Forelimb muscle (tissue), 1 donor: ENCODE results near the gene SECISBP2L. TPM values are rescaled to one million over a fixed set of nuclear protein-coding genes. Genes with fewer than 3 reads are reported as not detected.

ENCODE experiments used
- DNase-seq: peaks from one replicate; pipeline ENCODE4 v3.0.0-alpha.2; 2013; ENCODE audit warnings: low read depth
- polyA plus RNA-seq: library from polyadenylated mRNA; unstranded; fragments of 120-200 nt; gene quantifications from one replicate; pipeline ENCODE4 v1.2.1, GENCODE V29; 2013; ENCODE audit not compliant: insufficient read length

The SECISBP2L gene
- polyA plus RNA-seq, 1 donor, result 28.7 TPM

DNA sequence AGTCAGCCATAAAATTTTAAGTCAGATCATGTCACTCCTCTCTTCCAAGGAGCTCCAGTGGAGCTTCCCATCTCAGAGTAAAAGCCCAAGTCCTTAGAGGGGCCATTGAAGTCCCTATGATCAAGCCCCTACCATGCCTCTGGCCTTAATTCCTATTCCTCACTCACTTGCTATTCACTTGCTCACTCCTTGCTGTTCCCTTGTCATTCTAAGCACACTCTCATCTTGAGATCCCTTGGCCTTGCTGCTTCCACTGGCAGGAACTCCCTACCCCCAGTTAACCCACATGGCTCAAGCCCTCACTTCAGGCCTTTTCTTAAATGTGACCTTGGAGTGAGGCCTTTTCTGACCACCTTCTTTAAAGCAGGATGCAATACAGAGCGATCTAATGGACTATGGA lies 12.3 kb upstream of the SECISBP2L start:
- no peak for DNase-seq

DNA sequence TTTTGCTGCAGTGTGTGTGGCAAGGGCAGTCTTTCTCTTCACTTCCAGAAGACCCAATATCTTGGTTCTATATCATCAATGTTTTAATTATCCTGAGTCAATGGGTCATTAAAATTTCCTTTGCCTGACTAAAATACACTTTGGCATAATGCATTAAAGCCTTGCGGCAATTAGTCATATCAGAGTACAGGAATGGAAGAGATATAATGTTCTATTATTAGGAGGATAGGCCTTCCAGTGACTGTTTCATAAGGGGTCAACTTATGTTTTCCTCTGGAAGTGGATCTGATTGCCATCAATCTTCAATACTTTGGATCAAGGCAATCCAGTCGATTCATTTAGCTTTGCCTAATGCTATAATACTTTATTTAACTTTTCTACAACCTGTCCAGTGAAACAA lies 9.4 kb upstream of the SECISBP2L start:
- no peak for DNase-seq

DNA sequence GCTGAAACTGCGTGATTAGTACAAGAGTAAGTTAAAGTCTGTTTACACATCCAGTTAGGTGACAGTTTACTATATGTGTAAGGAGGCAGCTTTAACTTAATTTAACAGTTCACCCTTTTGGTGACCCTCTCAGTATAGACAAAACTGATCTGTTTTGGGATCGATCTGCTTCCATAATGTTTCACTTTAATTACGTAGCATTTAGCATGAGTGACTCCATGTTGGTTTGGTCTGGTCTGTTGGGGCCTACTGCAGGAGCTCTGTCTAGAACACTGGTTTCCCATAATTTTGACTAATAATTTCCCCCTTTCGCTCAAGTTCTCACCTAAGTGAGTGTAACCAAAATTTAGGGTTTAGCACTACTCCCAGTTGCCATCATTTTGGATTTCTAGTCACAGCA lies 6.4 kb upstream of the SECISBP2L start:
- no peak for DNase-seq

DNA sequence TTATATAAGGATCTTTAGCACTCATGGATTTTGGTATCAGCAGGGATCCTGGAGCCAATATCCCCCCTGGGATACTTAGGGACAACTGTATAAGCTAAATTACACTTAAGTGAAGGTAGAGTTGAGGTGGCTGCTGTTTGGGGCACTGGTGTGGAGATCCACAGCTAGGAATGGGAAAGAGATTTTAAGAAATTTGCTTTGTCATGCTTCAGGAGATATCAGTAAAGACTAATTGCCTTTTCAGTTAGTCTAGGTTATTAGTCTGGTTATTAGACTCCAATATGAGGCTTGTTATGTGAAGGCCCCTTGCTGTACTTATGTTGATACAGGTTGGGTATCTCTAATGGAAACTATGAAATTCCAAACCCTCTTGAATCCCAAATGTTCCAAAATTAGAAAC lies 1.2 kb upstream of the SECISBP2L start:
- no peak for DNase-seq

DNA sequence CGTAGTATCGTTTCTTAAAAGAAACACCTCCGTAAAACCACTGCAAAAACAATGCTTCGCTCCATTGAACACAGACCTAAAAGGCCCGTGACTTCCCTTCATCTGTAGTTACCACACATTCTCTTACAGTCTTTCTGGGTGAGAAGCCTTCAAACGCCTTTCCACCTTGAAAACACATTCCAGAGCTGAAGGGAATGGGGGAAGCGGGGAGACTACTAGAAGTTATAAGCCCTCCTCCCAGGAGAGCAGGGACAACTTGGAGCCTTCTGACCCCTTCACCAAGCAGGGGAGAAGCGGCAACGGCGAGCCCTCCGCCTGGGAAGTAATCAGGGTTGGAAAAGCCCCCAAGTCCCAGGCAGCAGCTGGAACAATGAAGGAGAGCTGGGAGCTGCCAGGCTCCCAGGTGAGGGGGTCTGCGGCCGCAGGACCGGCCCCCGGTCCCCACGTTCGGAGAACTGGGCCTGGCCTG lies 461 bp downstream of the SECISBP2L start:
- no peak for DNase-seq

DNA sequence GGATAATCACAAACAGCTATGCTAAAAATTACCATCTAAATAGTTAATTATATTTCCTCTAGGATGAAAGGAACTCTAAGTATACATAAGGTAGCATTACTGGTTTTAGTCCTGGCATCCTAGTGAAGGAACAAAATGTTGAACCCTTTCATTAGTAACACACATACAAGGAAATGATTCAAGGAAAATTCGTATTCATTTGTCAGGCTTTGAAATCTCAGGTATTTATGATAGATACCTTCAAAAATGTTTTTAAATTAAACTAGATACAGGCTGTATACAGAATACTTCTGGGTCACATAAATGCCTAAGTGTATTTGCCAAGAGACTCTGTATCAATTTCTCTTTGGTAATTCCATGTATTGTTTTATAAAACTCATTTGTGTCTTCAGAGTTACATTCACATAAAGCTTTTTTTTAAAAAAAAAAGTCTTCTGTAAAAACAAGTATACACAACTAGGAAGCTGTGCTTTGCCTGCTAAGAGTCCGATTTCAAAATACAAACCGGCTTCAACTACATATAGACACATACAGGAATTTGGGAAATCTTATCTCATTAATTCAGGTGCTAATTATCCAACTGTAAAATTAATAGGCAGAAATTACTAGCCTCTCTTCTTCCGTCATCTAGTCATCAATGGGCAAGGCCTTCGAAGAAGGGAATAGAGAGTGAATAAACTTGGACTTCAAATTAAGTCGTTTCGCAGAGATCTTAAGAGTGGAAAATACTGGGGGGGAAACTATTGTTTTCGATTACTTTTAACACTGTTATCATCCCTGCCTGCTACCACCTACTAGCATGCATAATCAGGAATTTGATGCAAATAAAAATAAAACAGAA lies 1.3 kb downstream of the SECISBP2L start:
- DNase-seq, result no peak

DNA sequence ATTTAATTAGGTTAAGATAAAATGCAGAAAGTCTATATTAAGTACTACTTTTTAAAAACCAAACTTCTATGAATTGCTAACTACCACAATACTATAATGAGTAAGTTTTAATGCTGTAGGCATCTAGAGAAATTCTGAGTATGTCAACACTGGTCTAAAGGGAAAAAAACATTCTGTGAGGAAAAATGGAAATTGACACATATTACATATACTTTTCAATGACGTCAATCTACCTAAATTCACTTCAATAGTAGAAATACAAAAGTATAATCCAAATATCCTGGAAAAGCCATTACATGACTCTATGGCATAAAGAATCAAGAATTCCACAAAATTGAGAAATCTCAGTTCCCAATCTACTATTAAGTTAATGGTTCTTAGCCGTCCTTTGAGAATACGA lies 2.2 kb downstream of the SECISBP2L start:
- no peak for DNase-seq

DNA sequence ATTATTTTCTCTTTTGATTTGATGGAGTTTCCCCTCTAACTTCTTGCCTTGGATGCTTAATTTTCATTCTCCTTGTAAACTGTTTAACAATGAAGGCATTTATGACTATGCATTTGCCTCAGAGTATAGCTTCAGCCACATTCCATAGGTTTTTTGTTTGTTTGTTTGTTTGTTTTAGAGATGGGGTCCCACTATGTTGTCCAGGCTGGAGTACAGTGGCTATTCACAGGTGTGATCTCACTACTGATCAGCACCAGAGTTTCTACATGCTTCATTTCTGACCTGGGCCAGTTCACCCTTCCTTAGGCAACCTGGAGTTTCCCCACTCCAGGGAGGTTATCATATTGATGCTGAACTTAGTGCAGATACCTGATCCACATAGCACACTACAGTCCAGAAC lies 4.1 kb downstream of the SECISBP2L start:
- DNase-seq, result no peak

DNA sequence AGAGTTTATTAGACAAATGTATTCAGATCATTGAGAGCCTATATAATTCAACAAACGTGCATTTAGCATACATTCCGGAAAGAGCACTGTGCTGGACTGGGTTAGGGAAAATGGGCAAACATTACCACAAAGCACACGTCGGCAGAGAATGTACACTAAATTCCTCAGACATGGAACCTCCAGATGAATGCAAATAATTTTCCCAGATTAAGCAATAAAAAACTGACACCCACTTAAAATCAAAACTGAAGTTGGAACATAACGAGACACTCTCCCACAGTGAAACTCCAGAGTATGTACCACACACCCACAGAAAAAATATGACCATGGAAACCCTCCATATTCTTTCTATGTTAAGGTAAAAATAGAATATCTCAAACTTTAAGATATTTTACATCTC lies 4.8 kb downstream of the SECISBP2L start:
- DNase-seq, result no peak

DNA sequence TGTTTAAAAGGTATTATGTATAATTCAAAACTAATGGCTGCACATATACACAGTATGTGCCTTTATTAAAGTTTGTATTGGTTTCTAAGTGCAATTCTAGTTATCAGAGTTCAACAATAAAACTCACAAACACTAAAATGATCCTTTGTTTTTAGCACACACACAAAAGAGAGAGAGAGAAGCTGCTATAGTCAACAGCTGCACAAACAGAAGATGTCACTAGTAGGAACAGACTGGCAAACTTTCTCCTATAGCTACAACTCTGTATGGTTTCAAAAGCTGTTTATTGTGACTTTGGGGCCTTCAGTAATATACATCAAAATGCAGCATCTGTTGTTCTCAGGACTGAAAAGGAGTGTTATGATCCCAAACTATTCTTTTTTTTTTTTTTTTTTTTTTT lies 6.1 kb downstream of the SECISBP2L start:
- DNase-seq, result no peak

DNA sequence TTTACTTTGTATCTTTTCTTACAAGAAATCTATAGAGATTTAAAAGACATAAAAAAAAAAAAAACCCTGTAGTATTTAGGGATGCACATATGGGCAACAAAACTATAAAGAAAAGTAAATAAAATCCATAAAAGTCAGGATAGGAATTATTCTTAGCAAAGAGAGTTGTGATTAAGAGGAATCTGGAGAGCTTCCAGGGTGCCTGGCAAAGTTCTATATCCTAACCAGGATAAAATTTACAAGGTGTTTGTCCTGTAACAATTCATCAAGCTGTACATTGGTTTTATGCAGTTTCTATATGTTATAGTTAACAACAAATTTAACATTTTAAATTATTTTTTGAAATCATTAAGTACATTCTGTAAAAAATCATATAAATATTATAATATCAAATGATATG lies 7.9 kb downstream of the SECISBP2L start:
- DNase-seq, result no peak

DNA sequence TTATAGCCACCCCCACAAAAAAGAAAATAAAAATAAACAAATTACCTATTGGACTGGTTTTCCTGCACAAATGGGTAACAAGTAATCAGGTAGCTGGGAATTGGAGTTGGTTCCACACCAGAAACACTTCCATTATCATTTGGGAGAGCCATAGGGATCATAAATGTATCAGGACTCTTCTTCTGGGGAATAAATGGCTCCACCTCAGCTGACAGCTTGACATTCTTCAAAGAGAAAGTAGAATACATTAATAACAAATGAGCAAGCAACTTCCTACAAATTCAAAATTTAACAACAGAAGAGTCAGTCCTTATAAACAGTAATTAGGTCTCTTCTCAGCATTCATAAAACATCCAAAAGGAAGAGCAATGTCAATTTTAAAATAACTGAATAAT lies 8.7 kb downstream of the SECISBP2L start:
- DNase-seq, result no peak

DNA sequence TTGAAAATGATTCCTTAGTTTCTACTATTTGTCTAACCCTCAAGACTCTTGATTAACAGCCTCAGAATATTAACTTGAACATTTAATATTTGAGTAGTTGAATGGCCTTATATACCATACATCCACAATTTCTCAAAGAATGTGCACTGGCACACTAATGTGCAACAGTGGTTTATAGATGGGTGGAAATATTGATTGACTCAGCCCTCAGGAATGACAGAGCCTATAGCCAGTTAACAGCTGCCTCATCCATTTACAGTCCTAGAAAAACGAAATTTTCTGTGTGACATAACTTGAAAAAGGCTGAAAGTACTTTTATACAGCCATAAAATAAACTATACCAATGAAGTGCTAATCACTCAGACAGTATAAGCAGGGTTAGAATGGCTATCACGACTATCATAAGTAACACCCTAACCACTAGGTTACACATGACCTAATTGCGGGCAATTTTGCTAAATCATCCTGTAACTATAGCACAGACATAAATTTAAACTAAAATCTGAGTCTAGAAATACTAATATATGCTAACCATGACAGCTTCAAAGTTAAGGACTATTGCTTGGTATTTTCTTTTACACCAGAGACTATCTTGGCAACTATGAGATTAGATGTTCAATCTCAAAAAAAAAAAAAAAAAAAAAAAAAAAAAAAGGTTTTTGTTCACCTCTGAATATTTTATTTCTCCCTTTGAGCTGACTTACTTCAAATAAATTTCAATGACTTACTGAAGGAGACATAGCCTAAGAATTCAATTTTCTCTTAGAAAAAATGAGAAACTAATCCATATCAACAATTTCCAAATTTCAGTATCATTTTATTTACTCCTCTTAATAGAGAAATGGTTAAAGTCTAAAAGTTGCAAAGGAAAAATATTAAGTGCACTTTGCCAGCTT lies 9.3 kb downstream of the SECISBP2L start:
- no peak for DNase-seq

DNA sequence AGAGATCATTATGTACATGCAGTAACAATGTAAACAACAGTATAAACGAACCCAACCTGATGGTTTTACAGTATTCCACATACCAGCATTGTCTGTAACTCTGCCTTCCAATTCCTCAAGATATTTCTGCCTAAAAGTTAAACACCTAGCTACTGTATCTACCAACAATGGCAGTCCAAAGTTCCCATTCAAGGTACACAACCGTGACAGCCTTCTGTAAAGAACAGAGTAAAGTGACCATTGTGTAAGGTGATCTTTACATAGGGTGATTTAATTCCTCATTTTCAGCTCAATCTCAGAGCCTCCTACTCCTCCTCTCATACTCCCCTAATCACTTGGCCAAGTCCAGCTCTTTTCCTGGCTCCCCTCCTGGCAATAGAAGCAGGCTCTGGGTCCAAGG lies 10.4 kb downstream of the SECISBP2L start:
- DNase-seq, result no peak

DNA sequence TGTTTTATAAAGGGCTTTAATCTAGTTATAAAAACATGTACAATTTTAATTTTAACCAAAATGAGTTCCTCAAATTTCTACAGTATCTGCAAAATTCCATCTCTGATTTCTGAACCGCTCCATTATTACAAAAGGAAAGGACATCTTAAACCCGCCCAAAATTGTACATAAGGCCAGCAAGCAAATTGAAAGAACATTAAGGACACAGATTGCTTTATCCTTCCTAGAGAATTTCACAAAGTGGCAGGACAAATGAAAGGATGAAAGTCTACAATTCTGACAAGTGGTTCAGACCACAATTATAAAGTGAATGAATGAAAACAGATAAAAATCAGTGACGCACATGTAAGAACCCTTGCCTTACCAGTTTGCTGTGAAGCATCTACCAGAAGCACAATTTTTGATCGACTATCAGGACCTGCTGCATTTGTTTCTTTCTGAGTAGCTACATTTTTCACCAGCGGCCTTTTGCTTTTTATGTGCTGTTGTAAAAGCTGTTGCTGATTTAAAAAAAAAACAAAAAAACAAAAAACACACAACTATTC lies 13.6 kb downstream of the SECISBP2L start:
- DNase-seq, result no peak

DNA sequence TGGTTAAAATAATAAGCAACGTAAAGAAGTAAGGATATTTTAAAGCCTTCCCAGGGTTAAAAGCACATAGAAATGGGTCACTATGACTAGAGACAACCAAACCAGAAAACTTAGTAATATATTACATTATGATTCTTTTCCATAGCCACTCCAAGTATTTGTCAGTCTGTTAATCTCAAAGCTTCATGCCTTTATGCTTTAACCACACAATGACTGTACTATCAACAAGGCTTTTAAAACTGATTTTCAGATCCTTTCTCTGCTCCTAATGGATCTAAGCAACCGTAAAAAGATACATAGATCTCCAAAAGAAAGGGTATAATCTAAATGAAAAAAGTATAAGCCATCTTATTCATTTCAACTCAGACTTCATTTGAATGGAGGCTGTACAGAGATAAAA lies 14.4 kb downstream of the SECISBP2L start:
- DNase-seq, result no peak

DNA sequence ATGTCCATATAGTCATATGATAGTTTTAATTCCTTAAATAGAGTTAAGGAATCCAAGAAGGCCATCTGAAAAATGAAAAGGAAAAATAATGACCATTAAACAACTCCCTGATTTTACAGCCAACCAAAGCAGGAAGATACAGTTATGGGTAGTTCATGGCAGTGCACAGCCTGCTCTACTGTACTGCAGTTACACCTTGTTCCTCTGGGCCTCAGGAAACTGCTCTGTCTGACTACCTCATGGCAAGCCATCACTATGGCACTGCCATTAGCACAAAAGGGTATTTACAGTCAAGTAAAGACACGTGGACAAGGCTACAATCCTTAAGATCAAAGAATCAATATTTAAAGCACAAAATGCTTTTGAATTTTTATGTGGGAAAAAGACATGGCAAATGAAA lies 19.5 kb downstream of the SECISBP2L start:
- no peak for DNase-seq

DNA sequence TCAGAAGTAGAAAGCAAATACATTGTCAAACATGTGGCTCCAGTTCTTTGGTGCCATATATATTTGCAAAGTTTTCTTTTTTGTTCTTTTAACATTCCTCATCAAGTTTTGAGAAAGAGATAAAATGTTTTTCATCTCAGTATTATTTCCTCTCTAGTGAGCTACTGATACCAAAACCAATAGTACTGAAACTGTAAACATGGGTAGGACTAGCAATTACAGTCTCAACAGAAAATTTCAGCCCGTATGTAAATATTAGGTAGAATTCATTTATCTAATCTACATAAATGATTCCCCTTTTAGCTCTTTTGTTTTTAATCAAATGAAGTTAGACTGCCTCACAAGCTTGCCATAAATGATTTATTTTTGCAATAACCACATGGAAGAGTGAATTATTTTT lies 21.4 kb downstream of the SECISBP2L start:
- DNase-seq, result no peak

DNA sequence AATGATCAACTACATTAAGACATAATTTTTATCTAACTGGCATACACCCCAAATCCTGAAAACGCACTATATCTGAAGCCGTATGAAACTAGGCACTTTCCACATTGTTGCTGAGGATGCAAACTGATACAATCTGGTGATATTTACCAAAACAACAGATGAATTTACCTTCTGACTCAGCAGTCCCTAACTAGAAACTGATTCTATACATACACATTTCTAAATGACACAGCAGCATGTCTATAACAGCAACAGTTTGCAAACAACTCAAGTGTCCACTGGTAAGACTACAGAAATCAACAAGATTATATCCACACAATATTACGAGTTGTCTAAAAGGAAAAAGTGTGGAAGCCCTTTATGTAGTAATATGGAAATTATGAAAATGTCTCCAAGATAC lies 22.9 kb downstream of the SECISBP2L start:
- DNase-seq, result no peak

DNA sequence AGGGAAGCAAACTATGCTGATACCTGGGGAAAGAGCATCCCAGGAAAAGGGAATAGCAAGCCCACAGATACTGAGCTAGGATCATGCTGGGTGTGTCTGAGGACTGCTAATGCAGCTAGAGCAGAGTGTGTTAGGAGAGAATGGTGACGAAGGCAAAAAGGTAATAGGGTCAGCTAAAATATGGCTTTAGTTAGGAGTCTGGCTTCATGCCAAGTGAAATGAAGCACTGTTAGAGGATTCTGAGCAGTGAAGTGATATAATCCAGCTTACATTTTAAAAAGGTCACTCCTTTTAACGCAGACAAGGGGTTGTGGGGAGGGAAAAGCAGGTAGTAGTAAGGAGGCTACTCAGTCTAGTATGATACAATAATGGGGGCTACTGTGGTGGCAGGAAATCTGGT lies 30.4 kb downstream of the SECISBP2L start:
- DNase-seq, result no peak

DNA sequence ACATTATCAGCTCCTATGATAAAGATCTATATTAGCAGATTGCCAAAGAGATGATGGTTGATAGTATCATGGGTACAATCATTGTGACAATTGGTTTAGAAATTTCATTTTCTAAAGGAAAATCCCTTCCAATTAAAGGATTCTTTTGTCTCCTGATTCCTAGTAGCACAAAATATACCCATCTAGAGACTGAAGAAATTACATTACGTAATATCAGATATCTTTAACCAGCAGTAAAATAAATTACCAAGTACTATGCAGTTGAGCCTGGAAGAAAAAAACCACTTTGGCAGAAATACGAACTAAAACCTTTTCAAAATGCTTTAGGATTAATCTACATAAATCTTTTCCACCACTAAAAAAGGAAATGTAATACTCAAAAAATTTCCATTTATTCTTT lies 46.9 kb downstream of the SECISBP2L start:
- DNase-seq, result no peak

DNA sequence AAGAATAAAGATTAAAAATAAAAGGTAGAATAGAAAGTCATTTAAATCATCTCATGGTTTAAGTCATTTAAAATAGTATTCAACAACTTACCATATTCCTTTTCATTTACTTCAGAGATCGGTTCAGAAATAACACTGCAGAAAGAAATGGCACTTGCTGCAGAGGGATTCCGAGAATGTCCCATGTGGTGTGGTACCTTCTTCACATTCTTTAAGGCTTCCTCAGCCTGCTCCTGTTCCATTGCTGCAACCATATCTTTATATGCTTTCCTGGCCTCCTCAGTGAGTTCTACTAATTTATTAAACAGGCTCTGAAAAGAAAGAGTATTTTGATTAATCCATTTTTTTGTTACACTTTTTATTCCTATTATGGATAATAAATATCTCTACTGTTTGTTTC lies 50.0 kb downstream of the SECISBP2L start:
- no peak for DNase-seq

DNA sequence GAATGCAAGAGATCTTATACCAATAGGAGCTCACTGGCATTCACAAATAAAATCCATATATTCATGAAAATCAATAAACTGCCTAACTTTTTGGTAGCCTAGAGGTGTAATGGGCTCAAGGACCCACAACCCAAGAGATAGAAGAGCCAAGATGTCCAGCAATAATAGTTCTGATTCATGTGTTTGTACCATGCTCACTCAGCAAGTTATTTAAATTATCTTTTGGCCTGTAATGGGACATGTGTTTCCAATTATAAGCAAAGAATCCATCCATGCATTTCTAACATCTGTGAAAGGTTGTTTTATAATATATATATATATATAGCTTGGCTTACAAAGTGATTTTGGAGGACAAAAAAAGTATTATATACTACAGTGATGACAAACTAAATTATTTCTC lies 52.9 kb downstream of the SECISBP2L start:
- DNase-seq, result no peak
